ENCODE measurements around the gene ALDOA. TPM values are rescaled to one million over a fixed set of nuclear protein-coding genes. Genes with fewer than 3 reads are reported as not detected.

ALDOA gene
- total and polyA plus RNA-seq, 10 of the 15 experiments (the other 5 are each of a cell fraction or from before 2014, with no cell fraction given) = 218 to 2,339 (median 1,095) TPM

DNA sequence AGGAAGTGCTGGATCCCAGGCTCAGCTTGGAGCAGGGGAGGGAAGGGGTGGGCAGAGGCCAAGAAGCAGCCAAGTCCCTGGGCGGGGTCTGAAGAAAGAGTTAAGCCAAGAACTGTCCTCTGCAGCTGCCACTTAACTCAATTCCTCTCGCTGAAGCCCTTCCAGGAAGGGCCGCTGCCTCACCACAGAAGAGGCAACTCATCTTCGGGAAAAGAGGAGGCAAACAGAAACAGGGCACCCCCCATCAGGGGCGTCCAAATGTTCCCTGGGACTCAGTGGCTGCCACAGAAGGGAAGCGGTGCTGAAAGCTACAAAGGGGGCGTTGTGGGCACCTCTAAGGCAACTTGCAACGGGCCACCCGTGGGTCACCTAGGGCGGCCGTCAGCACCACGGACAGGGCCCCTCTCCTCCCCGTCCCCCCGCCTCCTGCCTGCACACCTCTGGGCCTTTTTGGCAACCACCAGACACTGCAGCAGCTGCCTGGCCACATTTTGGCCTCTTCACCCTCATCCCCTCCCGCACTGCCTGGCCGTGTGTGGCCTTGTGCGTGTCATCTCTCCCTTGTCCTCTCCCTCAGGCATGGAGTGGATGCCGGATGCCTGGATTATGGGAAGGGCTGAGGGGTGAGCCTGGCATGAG lies 37.0 kb upstream of the ALDOA start:
- no peak for TF ChIP-seq IRF4 (IDR thresholded peaks at IDR 0.05; ENCODE audit: low read depth, low read length)
- TF ChIP-seq SRF (IDR thresholded peaks at IDR 0.05; ENCODE audit: low read depth in 2 of 2, low read length in 2 of 2) = no peak
- TF ChIP-seq BRCA1 (IDR thresholded peaks at IDR 0.05; ENCODE audit: low read depth, low read length) = no peak
- TF ChIP-seq TBL1XR1 (IDR thresholded peaks at IDR 0.05; ENCODE audit: low read depth, low read length) = no peak
- TF ChIP-seq NRF1 (conservative IDR thresholded peaks at IDR 0.05; ENCODE audit: low read depth, low read length) = no peak
- no peak for TF ChIP-seq KAT2A (conservative IDR thresholded peaks at IDR 0.05; ENCODE audit: control insufficient read depth, low read depth, low read length)
- no peak for TF ChIP-seq HCFC1 (IDR thresholded peaks at IDR 0.05; ENCODE audit: low read length)
- peak; percentile 89 for TF ChIP-seq REST (IDR thresholded peaks at IDR 0.05; ENCODE audit: low read depth, low read length)
- BruUV-seq (replicated peaks) = no TSS peak
- Histone ChIP-seq H3K79me2 (ENCODE audit: control insufficient read depth, insufficient read depth, low read length) (no peaks in the 10 kb centered on the region), H3K4me2 (ENCODE audit: control insufficient read depth, insufficient read depth) (no peak overlapping the region), H3K4me3 (no peak overlapping the region), H2AFZ (ENCODE audit: control insufficient read depth, low read depth, low read length) (no peak overlapping the region), H3K36me3 (ENCODE audit: control insufficient read depth in 2 of 2, insufficient read depth in 2 of 2, low read length in 1 of 2) (no peaks in the 10 kb centered on the region), H3K27me3 (replicated peaks in 1 of 2; ENCODE audit: control insufficient read depth in 2 of 2, insufficient read depth in 2 of 2, low read length in 1 of 2) (peaks cover 6 to 14% of the 10 kb centered on the region in 2 experiments; a peak in 3 of 4 replicates), H3K9ac (ENCODE audit: control insufficient read depth, insufficient read depth, low read length) (no peak overlapping the region), H3K4me1 (ENCODE audit: control insufficient read depth, insufficient read depth, low read length) (peaks cover 3% of the 10 kb centered on the region; the same call in 1 of the 2 replicates), H3K9me3 (replicated peaks; ENCODE audit: control insufficient read depth, insufficient read depth, low read length) (no peaks in the 10 kb centered on the region), H3K27ac (ENCODE audit: control insufficient read depth, insufficient read depth) (no peak overlapping the region), H4K20me1 (ENCODE audit: control insufficient read depth, insufficient read depth) (no peaks in the 10 kb centered on the region; the same call in 1 of the 2 replicates)
- ChIA-PET RAD21 (ENCODE audit: unreplicated experiment) (no interaction called here), SMC1A (ENCODE audit: uncharacterized antibody, unreplicated experiment) (no interaction called here), POLR2A (interaction anchor here (0.8 kb wide), 1 partner anchor 18 kb away, joined by 3 read pairs; the partner anchor contains the start of gene DOC2A), CTCF (interaction anchor here (0.6 to 0.7 kb wide), 2 partner anchors 10 to 15 kb away, joined by 3 read pairs; no protein-coding TSS in a partner anchor)
- intact Hi-C loops (cut with micrococcal nuclease; ENCODE audit: unreplicated experiment) = loop anchor here (10.0 kb wide), 1 partner anchor 124 kb away; the partner anchor contains the start of gene ASPHD1
- 15% methylated on average over 17 of the region's 18 CpGs for WGBS (ENCODE audit: insufficient coverage, insufficient replicate concordance, low lambda C conversion rate, missing lambda C conversion rate)
- no peak for DNase-seq (ENCODE audit: low read depth, low spot score)
- ATAC-seq = peak; percentile 62
- no peak for FAIRE-seq
- in situ Hi-C loops (cut with MboI) = loop anchor here (5.0 kb wide), 1 partner anchor 331 kb away; no protein-coding TSS in a partner anchor

Measured in GM12878 (cell line).